Parathyroid adenoma (tissue), 2 donors: ENCODE data around the gene VDAC1.

Experiments
- H2AFZ ChIP-seq: fragments of 300-600 bp; sonication (generic); one replicate; pipeline ENCODE4 v1.7.0; 2017; ENCODE audit warnings: antibody characterized with exemption, mild to moderate bottlenecking
- H3K27ac ChIP-seq: fragments of 300-600 bp; sonication (generic); one replicate; pipeline ENCODE4 v1.7.0; 2017
- H3K27me3 ChIP-seq: fragments of 300-600 bp; sonication (generic); one replicate; pipeline ENCODE4 v1.7.0; 2017; ENCODE audit warnings: low read length; ENCODE audit not compliant: control insufficient read depth, insufficient read depth
- H3K36me3 ChIP-seq: fragments of 300-600 bp; sonication (generic); one replicate; pipeline ENCODE4 v1.7.0; 2017; ENCODE audit warnings: low read length; ENCODE audit not compliant: control insufficient read depth, insufficient read depth
- H3K4me1 ChIP-seq: fragments of 300-600 bp; sonication (generic); one replicate; pipeline ENCODE4 v1.7.0; 2017; ENCODE audit warnings: control low read depth
- H3K4me2 ChIP-seq: fragments of 300-600 bp; sonication (generic); one replicate; pipeline ENCODE4 v1.7.0; 2017; ENCODE audit warnings: low read length
- H3K4me3 ChIP-seq: fragments of 300-600 bp; sonication (generic); one replicate; pipeline ENCODE4 v1.7.0; 2017; ENCODE audit warnings: low read depth, low read length
- H3K79me2 ChIP-seq: fragments of 300-600 bp; sonication (generic); one replicate; pipeline ENCODE4 v1.7.0; 2017; ENCODE audit warnings: control low read depth
- H3K9ac ChIP-seq: fragments of 300-600 bp; sonication (generic); one replicate; pipeline ENCODE4 v1.7.0; 2017; ENCODE audit warnings: mild to moderate bottlenecking
- H3K9me3 ChIP-seq: fragments of 300-600 bp; sonication (generic); one replicate; pipeline ENCODE4 v1.7.0; 2017; ENCODE audit warnings: low read length; ENCODE audit not compliant: control insufficient read depth
- TF ChIP-seq, protein P1 (sequence below): fragments of 300-600 bp; sonication (generic); IDR thresholded peaks from one replicate; pipeline ENCODE4 v1.7.0; 2017; ENCODE audit warnings: antibody characterized with exemption, mild to moderate bottlenecking
- donor health status: primary hyperparathyroidism.

VDAC1 gene, protein sequence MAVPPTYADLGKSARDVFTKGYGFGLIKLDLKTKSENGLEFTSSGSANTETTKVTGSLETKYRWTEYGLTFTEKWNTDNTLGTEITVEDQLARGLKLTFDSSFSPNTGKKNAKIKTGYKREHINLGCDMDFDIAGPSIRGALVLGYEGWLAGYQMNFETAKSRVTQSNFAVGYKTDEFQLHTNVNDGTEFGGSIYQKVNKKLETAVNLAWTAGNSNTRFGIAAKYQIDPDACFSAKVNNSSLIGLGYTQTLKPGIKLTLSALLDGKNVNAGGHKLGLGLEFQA

GRCh38 chr5:134004626-134005416 lies at the start of gene VDAC1:
TSS of gene VDAC1 (minus strand) at chr5:134004975. CDS start at chr5:133993012, 11,963 bp downstream.
- peak within 1 kb of the TSS; percentile 98 for H2AFZ ChIP-seq
- TF ChIP-seq, protein P1, sequence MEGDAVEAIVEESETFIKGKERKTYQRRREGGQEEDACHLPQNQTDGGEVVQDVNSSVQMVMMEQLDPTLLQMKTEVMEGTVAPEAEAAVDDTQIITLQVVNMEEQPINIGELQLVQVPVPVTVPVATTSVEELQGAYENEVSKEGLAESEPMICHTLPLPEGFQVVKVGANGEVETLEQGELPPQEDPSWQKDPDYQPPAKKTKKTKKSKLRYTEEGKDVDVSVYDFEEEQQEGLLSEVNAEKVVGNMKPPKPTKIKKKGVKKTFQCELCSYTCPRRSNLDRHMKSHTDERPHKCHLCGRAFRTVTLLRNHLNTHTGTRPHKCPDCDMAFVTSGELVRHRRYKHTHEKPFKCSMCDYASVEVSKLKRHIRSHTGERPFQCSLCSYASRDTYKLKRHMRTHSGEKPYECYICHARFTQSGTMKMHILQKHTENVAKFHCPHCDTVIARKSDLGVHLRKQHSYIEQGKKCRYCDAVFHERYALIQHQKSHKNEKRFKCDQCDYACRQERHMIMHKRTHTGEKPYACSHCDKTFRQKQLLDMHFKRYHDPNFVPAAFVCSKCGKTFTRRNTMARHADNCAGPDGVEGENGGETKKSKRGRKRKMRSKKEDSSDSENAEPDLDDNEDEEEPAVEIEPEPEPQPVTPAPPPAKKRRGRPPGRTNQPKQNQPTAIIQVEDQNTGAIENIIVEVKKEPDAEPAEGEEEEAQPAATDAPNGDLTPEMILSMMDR = no peak

DNA sequence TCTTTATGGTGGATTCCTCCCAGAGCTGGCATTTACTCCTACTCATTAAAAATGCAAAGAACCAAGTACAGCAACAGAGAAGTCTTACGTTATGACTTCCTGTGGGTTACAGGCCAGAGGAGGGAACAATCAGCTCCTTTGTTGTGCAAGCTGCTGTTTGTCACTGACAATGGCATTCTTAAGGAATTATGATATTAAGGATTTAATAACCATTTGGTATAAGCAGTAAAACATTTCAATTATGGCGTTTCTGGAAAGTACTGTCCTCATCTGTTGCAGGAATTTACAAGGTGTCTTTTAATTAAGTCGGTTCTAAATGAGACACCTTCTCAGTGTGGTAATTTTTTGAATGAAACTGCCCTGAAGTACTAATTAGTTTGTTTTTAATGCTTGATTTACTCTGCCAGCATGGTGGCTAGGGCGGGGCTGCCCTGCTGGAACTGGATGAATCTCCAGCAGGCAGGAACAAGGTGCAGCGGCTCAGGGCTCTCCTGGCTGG lies 49.1 kb upstream of the VDAC1 start:
- no peaks in the 10 kb centered on the region for H3K4me1 ChIP-seq
- H2AFZ ChIP-seq = no peak overlapping the region
- TF ChIP-seq, protein P1 = no peak
- no peak overlapping the region for H3K27ac ChIP-seq
- H3K4me2 ChIP-seq = no peak overlapping the region
- no peak overlapping the region for H3K9ac ChIP-seq
- H3K79me2 ChIP-seq = no peaks in the 10 kb centered on the region
- no peaks in the 10 kb centered on the region for H3K36me3 ChIP-seq
- no peaks in the 10 kb centered on the region for H3K27me3 ChIP-seq
- no peak overlapping the region for H3K4me3 ChIP-seq
- H3K9me3 ChIP-seq = no peaks in the 10 kb centered on the region

More at GRCh38 chr5:134004626-134005416, at the start of gene VDAC1:
- Histone ChIP-seq H3K9ac (peak within 1 kb of the TSS; percentile 96), H3K4me2 (peak within 1 kb of the TSS; percentile 61), H3K27ac (peak within 1 kb of the TSS; percentile 98), H3K4me1 (peaks cover 26% of the 10 kb centered on the region), H3K27me3 (no peaks in the 10 kb centered on the region), H3K79me2 (peaks cover 37% of the 10 kb centered on the region), H3K4me3 (peak within 1 kb of the TSS; percentile 67), H3K36me3 (no peaks in the 10 kb centered on the region), H3K9me3 (no peaks in the 10 kb centered on the region)

DNA sequence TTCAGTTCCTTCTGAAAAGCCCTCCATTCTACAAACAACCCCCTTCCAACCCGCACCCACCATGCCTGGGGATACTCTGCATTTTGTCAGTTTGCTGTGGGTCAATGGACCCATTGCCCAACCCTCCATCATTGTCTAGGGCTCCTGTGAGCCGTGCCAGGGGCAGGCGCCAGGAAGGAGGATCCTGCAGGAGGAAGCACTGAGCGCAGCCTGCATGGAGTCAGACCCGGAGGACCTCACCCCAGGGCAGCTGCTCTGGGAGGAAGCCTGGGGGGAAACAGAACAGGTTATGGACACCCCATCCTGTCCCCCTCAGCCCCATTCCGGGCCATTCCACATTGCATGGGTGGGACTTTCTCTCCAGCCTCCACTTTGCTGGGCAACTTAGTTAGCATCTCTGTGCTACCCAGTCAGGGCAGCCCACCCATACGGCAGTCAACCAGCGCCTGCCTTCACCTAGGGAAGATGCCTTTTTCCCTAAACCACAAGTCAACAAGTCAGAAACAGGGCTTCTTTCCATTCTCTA lies 48.6 kb upstream of the VDAC1 start:
- TF ChIP-seq, protein P1 = no peak
- Histone ChIP-seq H3K9me3 (no peaks in the 10 kb centered on the region), H3K4me1 (no peaks in the 10 kb centered on the region), H3K27ac (no peak overlapping the region), H2AFZ (no peak overlapping the region), H3K4me2 (no peak overlapping the region), H3K36me3 (no peaks in the 10 kb centered on the region), H3K27me3 (no peaks in the 10 kb centered on the region), H3K79me2 (no peaks in the 10 kb centered on the region), H3K4me3 (no peak overlapping the region), H3K9ac (no peak overlapping the region)

DNA sequence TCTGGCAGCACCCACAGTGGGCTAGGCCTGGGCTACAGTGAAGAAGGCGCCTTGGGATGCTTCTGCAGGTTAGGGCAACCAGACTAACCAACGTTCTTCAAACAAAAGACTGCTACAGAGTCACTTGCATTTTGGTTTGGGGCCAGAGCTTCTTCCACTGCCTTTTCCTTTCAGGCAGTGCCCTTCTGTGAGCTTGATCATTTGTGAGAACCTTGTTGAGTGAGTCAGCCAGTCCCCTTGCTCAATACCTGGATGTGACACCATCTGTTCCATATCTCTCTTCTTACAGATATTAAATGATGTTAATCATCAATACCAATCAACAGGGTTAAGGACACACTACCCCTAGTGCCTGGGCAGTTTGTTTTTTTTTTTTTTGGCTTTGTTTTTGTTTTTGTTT lies 46.5 kb upstream of the VDAC1 start:
- Histone ChIP-seq H3K9me3 (no peaks in the 10 kb centered on the region), H3K27ac (no peak overlapping the region), H3K4me2 (no peak overlapping the region), H3K36me3 (no peaks in the 10 kb centered on the region), H3K79me2 (no peaks in the 10 kb centered on the region), H3K9ac (no peak overlapping the region), H3K4me3 (no peak overlapping the region), H3K4me1 (no peaks in the 10 kb centered on the region), H3K27me3 (no peaks in the 10 kb centered on the region), H2AFZ (no peak overlapping the region)
- TF ChIP-seq, protein P1 = no peak
